Measurements from ENCODE around the gene PIBF1.

DNA sequence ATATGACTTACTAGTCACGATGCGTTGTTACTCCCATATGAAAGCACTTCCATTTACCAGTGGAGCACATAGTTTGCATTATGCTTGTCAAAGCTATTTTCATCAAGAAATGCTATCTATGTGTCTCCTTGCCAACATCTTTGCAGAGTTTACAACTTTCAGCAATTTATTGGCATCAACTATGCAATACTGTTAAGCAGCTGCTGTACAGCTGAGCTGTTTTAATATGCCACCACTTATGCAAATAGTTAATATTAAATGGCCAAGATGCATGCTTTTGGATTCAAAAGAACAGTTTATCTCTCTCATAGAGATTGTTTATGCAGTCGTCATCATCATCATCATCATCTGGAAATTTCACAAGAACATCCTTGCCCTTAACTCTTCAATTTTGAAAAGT, 209.0 kb downstream of the PIBF1 start:
- TF ChIP-seq CTCF (IDR thresholded peaks at IDR 0.05) (no peak), EZH2 (IDR thresholded peaks at IDR 0.05) (no peak), EZH2phosphoT487 (IDR thresholded peaks at IDR 0.05) (no peak)
